Naive B cell (primary cell): ENCODE measurements around the gene ODAM. TPM values are rescaled to one million over a fixed set of nuclear protein-coding genes. Genes with fewer than 3 reads are reported as not detected.

Experiments
- ATAC-seq, 2 donors: fragments of 150-1000 bp; cut with Tn5 transposase; 2 replicates each; pipeline ENCODE4 v1.10.0; 2021; ENCODE audit warnings: low read depth in 2 of 2, mild to moderate bottlenecking in 2 of 2, moderate library complexity in 2 of 2
- DNase-seq: peaks from one replicate; pipeline ENCODE4 v3.0.0; 2022
- H3K27ac Mint-ChIP-seq, 6 donors: one replicate each; pipeline ENCODE4 v1.8.0; 2020 to 2022; ENCODE audit warnings: mild to moderate bottlenecking in 6 of 6, mixed read lengths in 6 of 6, moderate library complexity in 5 of 6, inconsistent platforms in 2 of 6
- H3K27me3 Mint-ChIP-seq, 3 donors: one replicate each; pipeline ENCODE4 v1.8.0; 2021 to 2022; ENCODE audit warnings: mixed read lengths in 3 of 3, mild to moderate bottlenecking in 1 of 3
- H3K36me3 Mint-ChIP-seq, 2 donors: one replicate each; pipeline ENCODE4 v1.8.0; 2020 to 2022; ENCODE audit warnings: mixed read lengths in 2 of 2, inconsistent platforms in 1 of 2, mild to moderate bottlenecking in 1 of 2
- H3K4me1 Mint-ChIP-seq, 3 donors: one replicate each; pipeline ENCODE4 v1.8.0; 2020 to 2022; ENCODE audit warnings: mixed read lengths in 3 of 3, inconsistent platforms in 1 of 3, mild to moderate bottlenecking in 1 of 3, moderate library complexity in 1 of 3
- H3K4me3 Mint-ChIP-seq, 8 donors: one replicate each; pipeline ENCODE4 v1.8.0; 2020 to 2022; ENCODE audit warnings: mild to moderate bottlenecking in 8 of 8, mixed read lengths in 8 of 8, moderate library complexity in 8 of 8, inconsistent platforms in 2 of 8
- H3K9me3 Mint-ChIP-seq, 7 donors: one replicate each; pipeline ENCODE4 v1.8.0; 2020 to 2022; ENCODE audit warnings: mixed read lengths in 7 of 7, mild to moderate bottlenecking in 5 of 7, inconsistent platforms in 2 of 7, moderate library complexity in 1 of 7
- polyA plus RNA-seq, 6 donors: library from polyadenylated mRNA; unstranded; fragments of 300-500 nt; fragmentation: Illumina TruSeq; gene quantifications; one replicate each; pipeline ENCODE4 v1.2.3, GENCODE V29; 2021; ENCODE audit warnings: low read depth in 6 of 6

Gene ODAM, protein sequence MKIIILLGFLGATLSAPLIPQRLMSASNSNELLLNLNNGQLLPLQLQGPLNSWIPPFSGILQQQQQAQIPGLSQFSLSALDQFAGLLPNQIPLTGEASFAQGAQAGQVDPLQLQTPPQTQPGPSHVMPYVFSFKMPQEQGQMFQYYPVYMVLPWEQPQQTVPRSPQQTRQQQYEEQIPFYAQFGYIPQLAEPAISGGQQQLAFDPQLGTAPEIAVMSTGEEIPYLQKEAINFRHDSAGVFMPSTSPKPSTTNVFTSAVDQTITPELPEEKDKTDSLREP
- polyA plus RNA-seq = not detected

DNA sequence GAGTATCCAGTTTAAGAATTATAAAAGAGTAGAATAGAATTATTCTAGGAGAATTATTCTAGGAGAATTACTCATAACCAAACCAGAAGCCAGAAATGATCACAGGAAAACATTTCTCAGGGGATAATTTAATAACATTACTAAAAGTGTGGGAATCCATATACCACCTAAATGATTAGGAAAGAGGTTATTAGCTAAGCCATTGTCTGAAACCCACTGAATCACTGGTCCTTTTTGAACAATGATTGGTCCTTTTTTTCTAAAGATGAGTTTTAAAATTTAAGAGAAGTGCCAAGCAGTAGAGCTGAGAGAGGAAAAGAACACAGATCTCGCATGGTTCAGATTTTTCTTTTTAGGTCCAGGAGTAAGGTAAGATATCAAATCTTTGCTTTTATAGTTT, at the start of gene ODAM:
TSS of gene ODAM (plus strand) at position 301 of the 400 bp plus-strand sequence. CDS start 819 bp downstream, outside the sequence.
- no peak for ATAC-seq
- no peaks in the 10 kb centered on the region for H3K36me3 Mint-ChIP-seq
- H3K4me3 Mint-ChIP-seq = no peak within 1 kb of the TSS
- peaks cover 0 to 1% (median 0%) of the 10 kb centered on the region in 7 donors for H3K9me3 Mint-ChIP-seq
- no peaks in the 10 kb centered on the region for H3K27me3 Mint-ChIP-seq
- no peaks in the 10 kb centered on the region for H3K4me1 Mint-ChIP-seq
- no peak for DNase-seq
- H3K27ac Mint-ChIP-seq = no peak within 1 kb of the TSS

DNA sequence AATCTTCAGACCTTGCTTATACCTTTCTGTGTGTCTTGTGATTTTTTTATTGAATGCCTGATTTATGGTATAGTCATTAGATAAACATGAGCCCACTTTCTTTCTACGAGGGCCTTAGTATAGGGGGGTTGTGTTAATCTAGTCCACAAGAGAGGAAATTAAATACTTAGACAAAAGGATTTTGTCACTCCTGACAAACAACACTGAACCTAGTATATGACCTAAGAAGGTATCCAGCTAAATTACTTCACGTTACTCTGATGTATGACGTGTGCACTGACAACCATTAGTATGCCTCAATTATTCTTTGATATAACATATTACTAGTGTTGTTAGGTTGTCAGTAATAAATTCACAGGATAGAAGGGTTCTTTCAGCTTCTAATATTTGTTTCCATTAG, 44.3 kb upstream of the ODAM start:
- no peaks in the 10 kb centered on the region for H3K27me3 Mint-ChIP-seq
- no peak overlapping the region for H3K27ac Mint-ChIP-seq
- no peak overlapping the region for H3K4me3 Mint-ChIP-seq
- peaks cover 0 to 2% (median 0%) of the 10 kb centered on the region in 7 donors for H3K9me3 Mint-ChIP-seq
- no peaks in the 10 kb centered on the region for H3K36me3 Mint-ChIP-seq
- ATAC-seq (no peak), DNase-seq (no peak)
- no peaks in the 10 kb centered on the region for H3K4me1 Mint-ChIP-seq

DNA sequence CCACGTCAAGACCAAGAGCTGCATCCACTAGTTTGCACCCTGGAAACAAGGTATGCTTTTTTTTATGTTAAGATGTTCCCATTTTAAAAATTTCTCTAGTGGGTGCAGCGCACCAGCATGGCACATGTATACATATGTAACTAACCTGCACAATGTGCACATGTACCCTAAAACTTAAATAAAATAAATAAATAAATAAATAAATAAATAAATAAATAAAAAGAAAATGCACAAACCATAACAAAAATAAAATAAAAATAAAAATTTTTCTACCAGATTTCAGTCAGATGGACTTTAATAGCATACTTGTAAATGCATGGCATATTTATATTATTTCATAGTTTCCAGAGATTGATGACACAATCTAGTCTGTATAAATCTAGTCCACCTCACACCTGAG, 43.4 kb upstream of the ODAM start:
- H3K4me3 Mint-ChIP-seq = no peak overlapping the region
- no peaks in the 10 kb centered on the region for H3K36me3 Mint-ChIP-seq
- no peak for ATAC-seq

DNA sequence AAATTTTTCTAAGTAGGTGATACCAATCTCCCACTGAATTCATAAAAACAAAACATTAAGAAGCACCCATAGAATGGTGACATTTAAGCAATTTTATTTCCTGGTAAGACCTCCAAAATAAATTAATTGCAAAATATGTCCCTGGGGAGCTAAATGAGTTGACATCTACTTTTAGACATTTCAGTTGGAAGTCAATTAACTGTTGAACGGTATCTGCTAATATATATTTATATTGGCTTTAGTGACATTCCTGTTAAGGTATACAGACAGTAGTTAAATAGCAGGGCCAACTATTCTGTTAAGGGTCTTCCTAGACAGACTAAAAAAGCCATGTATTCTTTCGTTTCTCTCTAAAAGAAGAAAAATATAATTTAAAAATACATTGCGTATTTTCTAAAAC, 41.6 kb upstream of the ODAM start, which contains the start of gene PRR27:
TSS of gene PRR27 (plus strand) at position 301 of the 400 bp plus-strand sequence. CDS start 139 bp downstream, outside the sequence.
- DNase-seq (no peak), ATAC-seq (no peak)
- no peaks in the 10 kb centered on the region for H3K9me3 Mint-ChIP-seq
- no peak within 1 kb of the TSS for H3K4me3 Mint-ChIP-seq
- no peaks in the 10 kb centered on the region for H3K4me1 Mint-ChIP-seq
- H3K36me3 Mint-ChIP-seq = no peaks in the 10 kb centered on the region
- peak within 1 kb of the TSS in 1 of 6 donors; percentile 54 for H3K27ac Mint-ChIP-seq
- no peaks in the 10 kb centered on the region for H3K27me3 Mint-ChIP-seq

More for the DNA sequence above, 43.4 kb upstream of the ODAM start:
- H3K27me3 Mint-ChIP-seq = no peaks in the 10 kb centered on the region
- no peak overlapping the region for H3K27ac Mint-ChIP-seq
- H3K9me3 Mint-ChIP-seq = peaks cover 0 to 2% (median 0%) of the 10 kb centered on the region in 7 donors
- no peak for DNase-seq
- no peaks in the 10 kb centered on the region for H3K4me1 Mint-ChIP-seq

DNA sequence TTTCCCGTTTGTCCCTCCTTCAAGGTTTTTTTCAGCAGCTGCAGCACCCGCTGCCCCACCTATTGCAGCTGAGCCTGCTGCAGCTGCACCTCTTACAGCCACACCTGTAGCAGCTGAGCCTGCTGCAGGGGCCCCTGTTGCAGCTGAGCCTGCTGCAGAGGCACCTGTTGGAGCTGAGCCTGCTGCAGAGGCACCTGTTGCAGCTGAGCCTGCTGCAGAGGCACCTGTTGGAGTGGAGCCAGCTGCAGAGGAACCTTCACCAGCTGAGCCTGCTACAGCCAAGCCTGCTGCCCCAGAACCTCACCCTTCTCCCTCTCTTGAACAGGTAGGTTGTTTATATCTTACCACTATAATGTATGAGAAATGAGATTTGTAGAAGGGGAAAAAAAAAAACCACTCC, 36.9 kb upstream of the ODAM start:
- no peaks in the 10 kb centered on the region for H3K36me3 Mint-ChIP-seq
- peak overlapping the region in 2 of 6 donors; percentile 12 to 90 for H3K27ac Mint-ChIP-seq
- no peak overlapping the region for H3K4me3 Mint-ChIP-seq
- DNase-seq (no peak), ATAC-seq (no peak)
- H3K4me1 Mint-ChIP-seq = no peaks in the 10 kb centered on the region
- no peaks in the 10 kb centered on the region for H3K27me3 Mint-ChIP-seq
- H3K9me3 Mint-ChIP-seq = no peaks in the 10 kb centered on the region

DNA sequence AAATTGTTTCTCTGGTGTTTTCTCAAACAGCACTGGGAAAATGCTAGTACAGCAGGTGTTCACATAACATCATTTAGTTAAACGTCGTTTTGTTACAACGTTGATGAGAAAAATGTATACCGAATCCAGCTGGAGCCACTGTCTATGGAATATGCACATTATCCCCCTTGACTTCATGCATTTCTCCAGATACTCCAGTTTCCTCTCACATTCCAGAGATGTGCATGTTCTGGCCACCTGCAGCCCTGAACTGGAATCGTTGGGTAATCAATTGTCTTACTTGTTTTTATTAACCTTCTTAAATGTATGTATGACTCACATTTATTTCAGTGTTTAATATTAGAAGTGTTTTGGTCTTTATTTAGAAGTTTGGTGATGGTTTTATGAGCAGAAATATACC, 18.4 kb upstream of the ODAM start:
- Mint-ChIP-seq H3K27ac (no peak overlapping the region), H3K36me3 (no peaks in the 10 kb centered on the region), H3K27me3 (no peaks in the 10 kb centered on the region), H3K4me1 (no peaks in the 10 kb centered on the region), H3K4me3 (no peak overlapping the region), H3K9me3 (peaks cover 0 to 4% (median 0%) of the 10 kb centered on the region in 7 donors)
- DNase-seq (no peak), ATAC-seq (no peak)

DNA sequence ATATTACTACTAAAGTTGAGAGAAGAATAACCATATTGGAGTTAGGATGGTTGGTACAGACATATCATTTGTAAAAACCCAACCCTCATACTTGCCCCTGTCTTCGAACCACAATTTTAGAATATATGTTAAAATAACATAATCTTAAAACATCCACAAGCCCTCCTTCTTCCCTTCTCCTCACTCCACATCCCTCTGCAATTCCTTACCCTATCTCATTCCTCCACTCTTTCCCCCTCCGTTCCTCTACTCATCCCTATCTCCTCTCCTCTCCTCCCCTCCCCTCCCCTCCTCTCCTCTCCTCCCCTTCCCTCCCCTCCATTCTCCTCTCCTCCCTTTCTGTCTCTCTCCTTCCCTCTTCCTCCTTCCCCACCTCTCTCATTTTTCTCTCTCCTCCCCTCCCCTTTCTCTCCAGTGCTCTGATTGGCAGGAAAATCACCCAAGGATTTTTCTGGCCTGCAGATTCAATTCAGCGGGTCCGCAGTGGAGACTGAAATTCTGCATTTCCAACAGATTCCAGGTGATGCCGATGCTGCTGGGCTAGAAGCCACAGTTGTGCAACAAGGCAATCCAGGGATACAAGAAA, 17.4 kb upstream of the ODAM start:
- Mint-ChIP-seq H3K9me3 (peaks cover 0 to 4% (median 0%) of the 10 kb centered on the region in 7 donors), H3K4me3 (no peak overlapping the region), H3K4me1 (no peaks in the 10 kb centered on the region), H3K27ac (no peak overlapping the region), H3K27me3 (no peaks in the 10 kb centered on the region), H3K36me3 (no peaks in the 10 kb centered on the region)
- DNase-seq = no peak
- no peak for ATAC-seq

DNA sequence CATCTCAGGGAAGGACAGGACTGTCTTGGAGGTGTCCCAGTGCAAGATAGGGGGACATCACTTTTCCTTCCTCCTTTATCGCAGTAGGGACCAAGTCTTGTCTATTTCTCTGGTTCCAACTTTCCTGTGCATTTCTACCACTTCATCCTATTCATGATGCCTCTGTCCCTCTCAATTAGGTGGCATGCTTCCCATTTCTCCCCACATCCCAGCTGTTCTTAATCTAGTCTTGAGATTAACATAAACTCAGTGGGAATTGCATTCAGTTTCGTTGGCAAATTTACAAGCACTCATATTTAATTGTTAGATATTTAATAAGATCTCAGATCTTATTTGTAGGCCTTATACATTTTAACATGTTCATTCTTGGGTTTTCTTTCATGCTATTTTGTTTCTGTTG, 15.7 kb upstream of the ODAM start:
- DNase-seq = no peak
- H3K4me1 Mint-ChIP-seq = no peaks in the 10 kb centered on the region
- no peak for ATAC-seq
- H3K27ac Mint-ChIP-seq = no peak overlapping the region
- H3K36me3 Mint-ChIP-seq = no peaks in the 10 kb centered on the region
- no peaks in the 10 kb centered on the region for H3K27me3 Mint-ChIP-seq
- H3K9me3 Mint-ChIP-seq = peaks cover 0 to 4% (median 0%) of the 10 kb centered on the region in 7 donors
- no peak overlapping the region for H3K4me3 Mint-ChIP-seq

DNA sequence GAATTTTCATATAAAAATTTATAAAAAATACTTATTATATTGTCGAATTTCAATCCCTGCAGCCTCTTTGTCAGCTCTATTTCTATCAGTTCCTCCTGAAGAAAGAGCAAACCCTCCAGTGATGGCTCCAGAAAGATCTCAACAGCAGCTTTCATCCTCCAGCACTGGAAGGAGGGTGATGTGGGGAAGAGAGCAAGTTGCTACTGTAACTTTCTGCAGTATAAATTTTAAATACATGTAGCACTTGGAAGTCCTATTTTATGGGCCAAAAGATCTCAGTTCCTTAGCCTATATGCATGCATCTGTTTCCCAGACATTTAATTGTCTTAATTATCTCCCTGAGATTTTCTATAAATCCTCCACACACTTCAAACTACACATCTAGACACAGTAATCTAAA, 13.7 kb upstream of the ODAM start:
- Mint-ChIP-seq H3K36me3 (no peaks in the 10 kb centered on the region), H3K27me3 (no peaks in the 10 kb centered on the region), H3K9me3 (peaks cover 0 to 4% (median 0%) of the 10 kb centered on the region in 7 donors), H3K27ac (no peak overlapping the region), H3K4me3 (no peak overlapping the region), H3K4me1 (no peaks in the 10 kb centered on the region)
- ATAC-seq = no peak
- DNase-seq = no peak

DNA sequence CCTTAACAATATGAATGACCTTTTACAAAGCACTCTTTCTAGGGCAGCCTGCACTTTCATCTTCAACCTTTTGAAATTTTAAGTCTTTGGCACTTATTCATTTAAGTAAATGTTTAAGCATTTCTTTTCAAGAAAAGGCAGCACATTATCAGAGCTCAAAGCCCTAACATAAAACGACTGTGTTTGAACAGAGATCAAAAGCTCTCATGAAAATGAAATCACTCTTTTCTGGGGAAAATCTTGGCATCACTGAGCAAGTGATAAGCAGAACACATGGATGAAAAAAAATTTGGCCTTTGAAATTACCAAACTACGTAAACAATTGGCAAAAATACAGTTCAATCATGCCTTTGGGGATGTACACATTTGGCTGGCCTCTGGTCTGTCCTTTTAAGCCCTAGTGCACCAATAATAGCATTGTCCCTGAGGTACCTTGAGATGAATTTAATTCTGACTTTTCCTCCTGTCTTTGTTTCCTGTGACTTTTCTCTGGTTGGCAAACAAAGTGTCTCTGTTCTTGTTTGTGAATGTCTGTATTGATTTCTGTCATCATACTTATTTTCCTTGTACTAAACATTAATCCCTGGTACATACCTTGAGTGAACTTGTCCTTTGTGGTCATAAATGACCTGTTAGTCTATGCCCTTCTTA, 12.9 kb upstream of the ODAM start:
- ATAC-seq (no peak), DNase-seq (no peak)
- Mint-ChIP-seq H3K4me1 (no peaks in the 10 kb centered on the region), H3K4me3 (no peak overlapping the region), H3K36me3 (no peaks in the 10 kb centered on the region), H3K27me3 (no peaks in the 10 kb centered on the region), H3K27ac (no peak overlapping the region), H3K9me3 (peaks cover 0 to 4% (median 0%) of the 10 kb centered on the region in 7 donors)

DNA sequence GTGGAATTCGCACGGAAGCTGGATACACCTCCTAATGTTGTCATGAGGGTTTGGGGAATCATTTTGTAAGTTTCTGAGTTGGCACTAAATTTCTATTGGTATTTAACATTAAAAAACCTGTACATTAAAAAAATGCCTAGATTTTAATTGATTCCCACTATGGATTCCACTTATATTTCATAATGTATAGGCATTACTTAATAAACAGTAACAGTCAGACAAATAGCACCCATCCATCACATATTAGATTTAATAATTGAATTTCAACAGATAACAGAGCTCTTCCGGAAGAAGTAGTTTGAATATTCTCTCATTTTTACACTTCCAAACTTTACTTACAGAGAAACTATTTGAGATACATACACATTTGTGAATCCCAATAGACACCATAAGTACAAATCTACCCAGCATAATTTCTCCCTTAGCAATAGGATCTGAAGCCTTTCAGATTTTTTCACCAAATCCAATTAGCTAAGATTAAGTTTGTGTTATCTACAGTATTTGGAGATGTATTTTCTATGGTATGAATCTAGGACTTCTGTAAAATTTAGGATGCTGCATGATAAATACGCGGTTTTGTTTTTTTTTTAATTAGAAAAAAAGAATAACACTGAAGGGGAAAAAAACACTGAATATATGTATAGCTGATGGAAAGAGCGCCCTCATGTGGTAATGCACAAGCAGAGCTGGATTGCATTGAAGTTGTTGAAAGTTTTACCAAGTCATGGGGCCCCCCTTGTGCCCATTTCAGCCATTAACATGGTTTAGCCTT, 12.2 kb upstream of the ODAM start:
- H3K4me1 Mint-ChIP-seq = no peaks in the 10 kb centered on the region
- no peak for DNase-seq
- no peak overlapping the region for H3K27ac Mint-ChIP-seq
- no peak for ATAC-seq
- H3K36me3 Mint-ChIP-seq = no peaks in the 10 kb centered on the region
- H3K9me3 Mint-ChIP-seq = peaks cover 0 to 4% (median 0%) of the 10 kb centered on the region in 7 donors
- H3K4me3 Mint-ChIP-seq = no peak overlapping the region
- H3K27me3 Mint-ChIP-seq = no peaks in the 10 kb centered on the region

DNA sequence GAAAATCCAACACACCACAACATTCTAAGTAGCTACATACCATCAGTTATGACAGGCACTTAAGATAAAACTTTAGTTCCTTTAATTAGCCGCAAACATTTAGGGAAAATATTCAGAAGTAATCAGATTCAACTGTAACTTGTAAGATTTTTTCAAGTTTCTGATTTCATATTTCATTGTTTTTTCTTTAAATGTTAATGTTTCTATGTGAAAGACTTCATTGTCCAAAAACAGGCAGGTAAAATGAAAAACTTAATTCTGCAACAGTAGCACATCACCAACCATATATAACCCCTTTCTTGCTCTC, 11.6 kb upstream of the ODAM start:
- Mint-ChIP-seq H3K36me3 (no peaks in the 10 kb centered on the region), H3K9me3 (peaks cover 0 to 4% (median 0%) of the 10 kb centered on the region in 7 donors), H3K27ac (no peak overlapping the region), H3K4me1 (no peaks in the 10 kb centered on the region), H3K4me3 (no peak overlapping the region), H3K27me3 (no peaks in the 10 kb centered on the region)
- no peak for DNase-seq
- no peak for ATAC-seq

DNA sequence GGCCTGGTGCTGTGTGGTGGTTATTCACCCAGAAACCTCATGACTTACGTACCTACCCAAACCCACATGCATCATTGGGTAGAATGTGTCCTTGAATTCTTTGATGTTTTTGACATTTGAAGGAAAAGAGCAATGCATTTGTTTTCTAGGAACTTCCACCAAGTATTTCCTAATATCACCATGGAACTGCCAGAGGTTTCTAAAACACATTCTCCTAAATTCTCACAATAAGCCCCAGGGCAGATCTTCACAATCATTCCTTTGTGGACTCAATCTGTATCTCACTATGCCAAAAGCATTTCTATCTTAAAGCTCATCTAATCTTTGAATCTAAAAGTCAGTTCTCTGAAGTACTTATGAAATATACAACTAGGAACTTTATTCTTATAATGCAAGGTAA, 8.3 kb upstream of the ODAM start:
- H3K27me3 Mint-ChIP-seq = no peaks in the 10 kb centered on the region

More for the DNA sequence above, 8.3 kb upstream of the ODAM start:
- Mint-ChIP-seq H3K36me3 (no peaks in the 10 kb centered on the region), H3K4me3 (no peak overlapping the region), H3K9me3 (peaks cover 0 to 2% (median 0%) of the 10 kb centered on the region in 7 donors), H3K27ac (no peak overlapping the region), H3K4me1 (no peaks in the 10 kb centered on the region)
- DNase-seq = no peak
- ATAC-seq = no peak
